ENCODE data around the gene FAT4.

DNA sequence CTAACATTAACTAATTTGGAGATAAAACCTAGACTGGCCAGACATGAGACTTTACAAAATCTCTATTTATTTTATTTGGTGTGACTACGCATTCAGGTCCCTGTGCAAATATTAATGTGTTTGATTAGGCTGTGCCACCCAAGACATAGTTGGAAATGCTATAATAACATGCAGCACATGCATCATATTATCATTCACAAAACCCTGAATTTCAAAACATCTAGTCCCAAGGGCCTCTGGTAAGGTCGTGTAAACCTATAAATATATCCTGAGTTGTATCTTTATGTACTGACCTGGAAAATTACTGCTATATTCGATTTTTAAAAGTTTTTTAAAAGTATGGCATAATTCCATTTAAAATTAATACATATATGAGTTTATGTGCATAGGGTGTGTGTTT lies 47.1 kb upstream of the FAT4 start:
- TF ChIP-seq POLR2A (IDR thresholded peaks at IDR 0.05; ENCODE audit: low read depth, low read length) (no peak), EZH2 (IDR thresholded peaks at IDR 0.05; ENCODE audit: borderline replicate concordance, low read depth, low read length, severe bottlenecking) (no peak)
- TF ChIP-seq, protein P1, sequence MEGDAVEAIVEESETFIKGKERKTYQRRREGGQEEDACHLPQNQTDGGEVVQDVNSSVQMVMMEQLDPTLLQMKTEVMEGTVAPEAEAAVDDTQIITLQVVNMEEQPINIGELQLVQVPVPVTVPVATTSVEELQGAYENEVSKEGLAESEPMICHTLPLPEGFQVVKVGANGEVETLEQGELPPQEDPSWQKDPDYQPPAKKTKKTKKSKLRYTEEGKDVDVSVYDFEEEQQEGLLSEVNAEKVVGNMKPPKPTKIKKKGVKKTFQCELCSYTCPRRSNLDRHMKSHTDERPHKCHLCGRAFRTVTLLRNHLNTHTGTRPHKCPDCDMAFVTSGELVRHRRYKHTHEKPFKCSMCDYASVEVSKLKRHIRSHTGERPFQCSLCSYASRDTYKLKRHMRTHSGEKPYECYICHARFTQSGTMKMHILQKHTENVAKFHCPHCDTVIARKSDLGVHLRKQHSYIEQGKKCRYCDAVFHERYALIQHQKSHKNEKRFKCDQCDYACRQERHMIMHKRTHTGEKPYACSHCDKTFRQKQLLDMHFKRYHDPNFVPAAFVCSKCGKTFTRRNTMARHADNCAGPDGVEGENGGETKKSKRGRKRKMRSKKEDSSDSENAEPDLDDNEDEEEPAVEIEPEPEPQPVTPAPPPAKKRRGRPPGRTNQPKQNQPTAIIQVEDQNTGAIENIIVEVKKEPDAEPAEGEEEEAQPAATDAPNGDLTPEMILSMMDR (IDR thresholded peaks at IDR 0.05; ENCODE audit: extremely low read depth in 1 of 2, insufficient read depth in 1 of 2, low read depth in 1 of 2, low read length in 2 of 2) = no peak
